K562 (cell line): ENCODE data around the gene TMEM178A. TPM values are rescaled to one million over a fixed set of nuclear protein-coding genes. Genes with fewer than 3 reads are reported as not detected.

Source experiments
- ATAC-seq: fragments of 200-7000 bp; cut with Tn5 transposase; 3 replicates; pipeline ENCODE4 v1.9.1; 2020; ENCODE audit warnings: moderate library complexity
- BruUV-seq: library from RNA; stranded (reverse); fragments of 400-500 nt; replicated peaks from 2 replicates; lab custom pipeline; 2021; lab: Mats Ljungman, UMichigan
- CTCF ChIA-PET: fragments of 300-600 bp; formaldehyde crosslinking; extraction: SDS; loops from one replicate; lab custom pipeline; 2021; ENCODE audit warnings: low intra/inter-chr PET ratio; lab: Yijun Ruan, JAX
- POLR2A ChIA-PET: fragments of 300-600, 350-650 bp; sonication (Branson Sonifier 250); formaldehyde crosslinking; extraction: SDS; loops from one replicate; lab custom pipeline; 2021; ENCODE audit warnings: antibody characterized with exemption, inconsistent platforms; lab: Yijun Ruan, JAX
- DNase-seq, 4 experiments: peaks; one replicate each; pipeline versions ENCODE4 v3.0.0 to v3.0.0-alpha.2; 2011 to 2018; ENCODE audit warnings: low spot score in 3 of 4, mixed read lengths in 3 of 4; ENCODE audit errors: extremely low read depth in 1 of 4
- FAIRE-seq: peaks from 2 replicates; lab custom pipeline; 2011; peaks lifted over from hg19 to GRCh38; lab: Jason Lieb, UNC
- H2AFZ ChIP-seq: 2 replicates; pipeline ENCODE4 v1.6.0; 2011; ENCODE audit warnings: low read depth, low read length, control low read depth, inconsistent platforms
- H3K27ac ChIP-seq: fragments of 200-600 bp; 3 replicates; pipeline ENCODE4 v1.8.0; 2011; ENCODE audit warnings: low read depth, mild to moderate bottlenecking, control low read depth, inconsistent platforms, low read length, moderate library complexity, mixed read lengths; ENCODE audit errors: extremely low read depth
- H3K27me3 ChIP-seq, 2 experiments: fragments of 300-600 bp in 1 of 2; 2 replicates in 1 of 2; 3 replicates in 1 of 2; pipeline versions ENCODE4 v1.6.0 to v1.8.0; 2011; ENCODE audit warnings: inconsistent platforms in 2 of 2, low read length in 2 of 2, mild to moderate bottlenecking in 1 of 2, mixed read lengths in 1 of 2, moderate library complexity in 1 of 2; ENCODE audit not compliant: control insufficient read depth in 2 of 2, insufficient read depth in 2 of 2
- H3K36me3 ChIP-seq: fragments of 300-600 bp; 3 replicates; pipeline ENCODE4 v1.8.0; 2011; ENCODE audit warnings: mild to moderate bottlenecking, low read length, inconsistent platforms; ENCODE audit not compliant: control insufficient read depth, insufficient read depth
- H3K4me1 ChIP-seq, 2 experiments: fragments of 200-600 bp in 1 of 2; replicated peaks in 1 of 2; 2 replicates in 1 of 2; 3 replicates in 1 of 2; pipeline versions ENCODE4 v1.5.1 to v1.8.0; 2011; ENCODE audit warnings: inconsistent platforms in 2 of 2, low read length in 2 of 2, mild to moderate bottlenecking in 1 of 2, mixed read lengths in 1 of 2, moderate library complexity in 1 of 2; ENCODE audit not compliant: control insufficient read depth in 2 of 2, insufficient read depth in 2 of 2
- H3K4me2 ChIP-seq: 2 replicates; pipeline ENCODE4 v1.6.1; 2011; ENCODE audit warnings: low read length, control low read depth, inconsistent platforms, mixed read lengths; ENCODE audit not compliant: insufficient read depth
- H3K4me3 ChIP-seq: fragments of 200-600 bp; sonication (generic), shearing (Covaris generic); 2 replicates; pipeline ENCODE4 v1.5.1; 2016; ENCODE audit warnings: control low read depth, inconsistent platforms
- H3K79me2 ChIP-seq: fragments of 200-600 bp; 3 replicates; pipeline ENCODE4 v1.8.0; 2011; ENCODE audit warnings: low read length, inconsistent platforms; ENCODE audit not compliant: control insufficient read depth, insufficient read depth
- H3K9ac ChIP-seq, 2 experiments: 2 replicates each; pipeline versions ENCODE4 v1.6.0 to v1.6.1; 2011; ENCODE audit warnings: low read depth in 2 of 2, low read length in 2 of 2, control low read depth in 1 of 2, inconsistent platforms in 1 of 2, mild to moderate bottlenecking in 1 of 2, mixed read lengths in 1 of 2; ENCODE audit not compliant: insufficient read depth in 1 of 2
- H3K9me1 ChIP-seq: one replicate; pipeline ENCODE4 v1.6.0; 2011; ENCODE audit warnings: inconsistent platforms, mild to moderate bottlenecking, low read length, moderate library complexity; ENCODE audit not compliant: control insufficient read depth, insufficient read depth
- H3K9me3 ChIP-seq: replicated peaks from 2 replicates; pipeline ENCODE4 v1.5.1; 2011; ENCODE audit warnings: low read depth, low read length, inconsistent platforms; ENCODE audit not compliant: control insufficient read depth, insufficient read depth
- H4K20me1 ChIP-seq: replicated peaks from 2 replicates; pipeline ENCODE4 v1.6.1; 2011; ENCODE audit warnings: low read length, inconsistent platforms, mixed read lengths; ENCODE audit not compliant: control insufficient read depth, insufficient read depth
- E2F5 ChIP-seq: sonication (generic); formaldehyde crosslinking; IDR thresholded peaks from 2 replicates; pipeline ENCODE4 v1.8.0; 2022; ENCODE audit warnings: mild to moderate bottlenecking, missing genetic modification reagents
- HNRNPK ChIP-seq: fragments of 200-400 bp; formaldehyde crosslinking; IDR thresholded peaks from one replicate; pipeline ENCODE4 v1.6.1; 2018; ENCODE audit warnings: mild to moderate bottlenecking, low read depth, low read length; ENCODE audit not compliant: poor library complexity, severe bottlenecking
- HNRNPLL ChIP-seq: fragments of 200-400 bp; formaldehyde crosslinking; IDR thresholded peaks from 2 replicates; pipeline ENCODE4 v1.6.1; 2017; ENCODE audit warnings: low read length, low read depth, mild to moderate bottlenecking; ENCODE audit not compliant: poor library complexity, severe bottlenecking
- KAT7 ChIP-seq: sonication (generic); formaldehyde crosslinking; IDR thresholded peaks from 2 replicates; pipeline ENCODE4 v1.8.0; 2022; ENCODE audit warnings: missing genetic modification reagents, mild to moderate bottlenecking, borderline replicate concordance
- TEAD4 ChIP-seq, 2 experiments: sonication (generic) in 1 of 2; formaldehyde crosslinking in 1 of 2; IDR thresholded peaks; 2 replicates each; pipeline versions ENCODE4 v1.6.1 to v1.8.0; 2012 to 2022; ENCODE audit warnings: borderline replicate concordance in 1 of 2, inconsistent platforms in 1 of 2, low read length in 1 of 2, mild to moderate bottlenecking in 1 of 2, missing genetic modification reagents in 1 of 2
- ZBTB17 ChIP-seq: fragments of 450-650 bp; formaldehyde crosslinking; IDR thresholded peaks from 2 replicates; pipeline ENCODE4 v1.4.0; 2020; ENCODE audit warnings: mild to moderate bottlenecking
- ZBTB49 ChIP-seq: sonication (generic); formaldehyde crosslinking; IDR thresholded peaks from 2 replicates; pipeline ENCODE4 v1.8.0; 2022; ENCODE audit warnings: missing genetic modification reagents, mild to moderate bottlenecking, borderline replicate concordance
- WGBS: fragments of 100-300 bp; shearing (Covaris generic); methylation state at CpG from one replicate; pipeline ENCODE4 v1.1.6; 2016; ENCODE audit warnings: low coverage, mixed read lengths; ENCODE audit not compliant: insufficient coverage; ENCODE audit errors: missing lambda C conversion rate; 5-methylcytosine and 5-hydroxymethylcytosine counted together
- in situ Hi-C: fragments of 300-500 bp; cut with MboI; formaldehyde crosslinking; loops from 4 replicates; pipeline ENCODE4 v1.15.0; 2018; ENCODE audit warnings: inconsistent platforms, mixed read lengths
- intact Hi-C: fragments of 100-400 bp; cut with micrococcal nuclease; formaldehyde crosslinking; loops from 2 replicates; pipeline ENCODE4 v1.14.2; 2022
- polyA plus RNA-seq, 8 experiments: library from polyadenylated mRNA; depleted of rRNA in 4 of 8; stranded (reverse) in 5 of 8; unstranded in 3 of 8; fragments of >200 nt; fragmentation: Nextera tagmentation in 2 of 8; fragmentation: Illumina TruSeq in 1 of 8; extraction: Ambion mirVana in 2 of 8; extraction: Trizol in 1 of 8; gene quantifications; 2 replicates each; pipeline versions ENCODE4 v1.2.1 to v1.2.3, GENCODE V29; 2011 to 2014; ENCODE audit warnings: inconsistent platforms in 1 of 8, missing spikeins in 1 of 8
- total RNA-seq, 7 experiments: library from RNA; depleted of rRNA in 6 of 7; stranded (reverse); fragments of >200 nt in 6 of 7; fragmentation: Illumina TruSeq in 2 of 7; extraction: Trizol in 2 of 7; gene quantifications; 2 replicates each; pipeline versions ENCODE4 v1.2.1 to v1.2.3, GENCODE V29; 2011 to 2021; ENCODE audit warnings: low replicate concordance in 1 of 7

TMEM178A gene
- total and polyA plus RNA-seq, 9 of the 15 experiments (the other 6 are each of a cell fraction or from before 2014, with no cell fraction given): 0.04 to 0.17 TPM; not detected in 7

GRCh38 chr2:39689272-39689841, 23.6 kb downstream of the TMEM178A start (continued):
- TF ChIP-seq E2F5 (CRISPR knock-in tag) (no peak), TEAD4 (IDR thresholded peaks at IDR 0.05; ENCODE audit: low read length) (no peak), TEAD4 (CRISPR knock-in tag; IDR thresholded peaks at IDR 0.05; ENCODE audit: borderline replicate concordance) (no peak), HNRNPLL (no peak)
- TF ChIP-seq, all 486 proteins: peak for 0

- no TSS peak for BruUV-seq
- Histone ChIP-seq H3K9me3 (no peaks in the 10 kb centered on the region), H4K20me1 (no peaks in the 10 kb centered on the region), H2AFZ (no peak overlapping the region), H3K79me2 (no peaks in the 10 kb centered on the region), H3K9me1 (no peaks in the 10 kb centered on the region), H3K4me1 (no peaks in the 10 kb centered on the region), H3K27ac (no peak overlapping the region), H3K27me3 (peaks cover 0 to 12% of the 10 kb centered on the region in 2 experiments; a peak in 3 of 5 replicates), H3K4me2 (no peak overlapping the region), H3K36me3 (no peaks in the 10 kb centered on the region), H3K4me3 (no peak overlapping the region), H3K9ac (no peak overlapping the region)
- FAIRE-seq (no peak), ATAC-seq (no peak), DNase-seq (no peak)
- in situ Hi-C loops (no loop called here), intact Hi-C loops (no loop called here)
- 4% methylated on average over 6 of the region's 6 CpGs for WGBS
- CTCF ChIA-PET: no interaction called here
- POLR2A ChIA-PET: interaction anchor here (0.6 to 1.5 kb wide), 4 partner anchors 12 to 204 kb away, joined by 3 to 6 read pairs (median 4); no protein-coding TSS in a partner anchor
- TF ChIP-seq KAT7 (CRISPR knock-in tag): no peak
- no peak for TF ChIP-seq HNRNPK
- TF ChIP-seq ZBTB49 (CRISPR knock-in tag): no peak
- no peak for TF ChIP-seq ZBTB17 (CRISPR knock-in tag)
These were observed 24.2 kb downstream of the TMEM178A start for GRCh38 chr2:39689876-39690275.
